Caco-2 (cell line): ENCODE results near the gene SLC11A2. TPM values are rescaled to one million over a fixed set of nuclear protein-coding genes. Genes with fewer than 3 reads are reported as not detected.
A peak's percentile ranks its signal among the peaks of the same experiment; 100 is the strongest.

Experiments used
- BruUV-seq: library from RNA; stranded (reverse); fragments of 400-500 nt; replicated peaks from 2 replicates; lab custom pipeline; 2021; lab: Mats Ljungman, UMichigan
- CTCF ChIA-PET: fragments of 300-600 bp; sonication (Branson Sonifier 250); formaldehyde crosslinking; loops from one replicate; lab custom pipeline; 2022; ENCODE audit warnings: antibody characterized with exemption; lab: Charles Lee
- POLR2A ChIA-PET: fragments of 300-600 bp; sonication (Branson Sonifier 250); formaldehyde crosslinking; loops from one replicate; lab custom pipeline; 2022; ENCODE audit warnings: antibody characterized with exemption; lab: Charles Lee
- DNase-seq, 2 experiments: peaks; one replicate each; pipeline versions ENCODE4 v3.0.0 to v3.0.0-alpha.2; 2020 to 2022
- H3K27me3 ChIP-seq: replicated peaks from 2 replicates; pipeline ENCODE4 v1.6.0; 2011; ENCODE audit warnings: low read length; ENCODE audit not compliant: control insufficient read depth, insufficient read depth
- H3K36me3 ChIP-seq: 2 replicates; pipeline ENCODE4 v1.5.1; 2011; ENCODE audit warnings: low read length; ENCODE audit not compliant: control insufficient read depth, insufficient read depth
- H3K4me1 ChIP-seq: fragments of 250-450 bp; sonication (Bioruptor Pico); 2 replicates; pipeline ENCODE4 v1.5.1; 2020; ENCODE audit warnings: mild to moderate bottlenecking
- H3K4me3 ChIP-seq: 2 replicates; pipeline ENCODE4 v1.5.1; 2011; ENCODE audit warnings: low read depth, mild to moderate bottlenecking, control low read depth, low read length
- H3K9me3 ChIP-seq: fragments of 250-450 bp; sonication (Bioruptor Pico); 2 replicates; pipeline ENCODE4 v1.5.1; 2020; ENCODE audit warnings: mild to moderate bottlenecking, moderate library complexity
- H3K27ac Mint-ChIP-seq: one replicate; pipeline ENCODE4 v1.8.0; 2022; ENCODE audit warnings: mixed read lengths; ENCODE audit not compliant: unreplicated experiment
- H3K27me3 Mint-ChIP-seq: one replicate; pipeline ENCODE4 v1.8.0; 2022; ENCODE audit warnings: mixed read lengths; ENCODE audit not compliant: insufficient read depth, unreplicated experiment
- H3K36me3 Mint-ChIP-seq: one replicate; pipeline ENCODE4 v1.8.0; 2022; ENCODE audit warnings: mild to moderate bottlenecking, mixed read lengths; ENCODE audit not compliant: insufficient read depth, unreplicated experiment
- H3K4me1 Mint-ChIP-seq: one replicate; pipeline ENCODE4 v1.8.0; 2022; ENCODE audit warnings: low read depth, mixed read lengths; ENCODE audit not compliant: unreplicated experiment
- H3K4me3 Mint-ChIP-seq: one replicate; pipeline ENCODE4 v1.8.0; 2022; ENCODE audit warnings: mild to moderate bottlenecking, moderate library complexity, mixed read lengths; ENCODE audit not compliant: unreplicated experiment
- H3K9me3 Mint-ChIP-seq: one replicate; pipeline ENCODE4 v1.8.0; 2022; ENCODE audit warnings: mixed read lengths; ENCODE audit not compliant: unreplicated experiment
- intact Hi-C: fragments of 100-400 bp; cut with micrococcal nuclease; formaldehyde crosslinking; loops from one replicate; pipeline ENCODE4 v1.10.0; 2022; ENCODE audit not compliant: unreplicated experiment
- total RNA-seq: library from RNA; stranded (reverse); gene quantifications from 2 replicates; pipeline ENCODE4 v1.2.3, GENCODE V29; 2022
- TF ChIP-seq, protein P1 (sequence below), 2 experiments: fragments of 200-600 bp in 1 of 2; IDR thresholded peaks; 1 replicate in 1 of 2; 2 replicates in 1 of 2; pipeline versions ENCODE4 v1.5.1 to v1.8.0; 2011 to 2022; ENCODE audit warnings: antibody characterized with exemption in 1 of 2, control low read depth in 1 of 2, inconsistent platforms in 1 of 2, low read depth in 1 of 2, low read length in 1 of 2, mild to moderate bottlenecking in 1 of 2, moderate library complexity in 1 of 2; ENCODE audit not compliant: insufficient read depth in 1 of 2, severe bottlenecking in 1 of 2, unreplicated experiment in 1 of 2

SLC11A2 gene
- total RNA-seq, 1 experiment from 2014 or later: 115 TPM

DNA sequence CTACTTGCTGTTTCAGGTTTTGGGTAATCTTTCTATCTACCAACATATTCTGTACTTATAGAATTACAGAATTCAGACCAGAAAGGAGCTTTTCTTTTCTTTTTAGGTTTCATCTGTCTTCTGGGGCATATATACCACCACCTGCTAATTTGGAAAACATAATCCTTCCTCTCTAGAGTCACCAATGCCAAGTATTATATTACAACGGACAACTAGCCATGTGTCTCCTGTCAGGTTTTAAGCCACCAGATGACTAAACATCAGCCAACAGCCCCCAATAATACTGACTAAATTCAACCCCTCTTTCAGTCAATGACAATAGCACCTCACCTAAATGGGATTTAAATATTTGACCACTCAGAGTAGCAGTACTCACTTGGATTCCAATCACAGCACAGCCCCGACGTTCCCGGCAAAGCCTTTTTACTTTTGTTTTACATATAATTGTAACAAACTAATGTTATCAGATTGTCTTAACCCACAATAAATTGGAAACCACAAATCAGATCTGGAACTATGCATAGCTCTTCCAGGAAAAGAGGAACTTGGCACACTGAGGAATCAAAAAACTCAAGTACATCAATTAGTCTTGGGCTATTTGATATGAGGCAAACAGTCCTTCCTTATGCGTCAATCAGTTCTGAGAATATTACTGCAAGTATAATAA lies 13.5 kb downstream of the SLC11A2 start:
- Histone ChIP-seq H3K9me3 (no peaks in the 10 kb centered on the region), H3K4me3 (no peak overlapping the region), H3K4me1 (no peaks in the 10 kb centered on the region), H3K27me3 (no peaks in the 10 kb centered on the region), H3K36me3 (no peaks in the 10 kb centered on the region)
- ChIA-PET POLR2A (no interaction called here), CTCF (no interaction called here)
- Mint-ChIP-seq H3K4me3 (no peak overlapping the region), H3K36me3 (peaks cover 15% of the 10 kb centered on the region), H3K9me3 (no peaks in the 10 kb centered on the region), H3K27ac (no peak overlapping the region), H3K27me3 (no peaks in the 10 kb centered on the region), H3K4me1 (peaks cover 11% of the 10 kb centered on the region)
- intact Hi-C loops: no loop called here
- TF ChIP-seq, protein P1, sequence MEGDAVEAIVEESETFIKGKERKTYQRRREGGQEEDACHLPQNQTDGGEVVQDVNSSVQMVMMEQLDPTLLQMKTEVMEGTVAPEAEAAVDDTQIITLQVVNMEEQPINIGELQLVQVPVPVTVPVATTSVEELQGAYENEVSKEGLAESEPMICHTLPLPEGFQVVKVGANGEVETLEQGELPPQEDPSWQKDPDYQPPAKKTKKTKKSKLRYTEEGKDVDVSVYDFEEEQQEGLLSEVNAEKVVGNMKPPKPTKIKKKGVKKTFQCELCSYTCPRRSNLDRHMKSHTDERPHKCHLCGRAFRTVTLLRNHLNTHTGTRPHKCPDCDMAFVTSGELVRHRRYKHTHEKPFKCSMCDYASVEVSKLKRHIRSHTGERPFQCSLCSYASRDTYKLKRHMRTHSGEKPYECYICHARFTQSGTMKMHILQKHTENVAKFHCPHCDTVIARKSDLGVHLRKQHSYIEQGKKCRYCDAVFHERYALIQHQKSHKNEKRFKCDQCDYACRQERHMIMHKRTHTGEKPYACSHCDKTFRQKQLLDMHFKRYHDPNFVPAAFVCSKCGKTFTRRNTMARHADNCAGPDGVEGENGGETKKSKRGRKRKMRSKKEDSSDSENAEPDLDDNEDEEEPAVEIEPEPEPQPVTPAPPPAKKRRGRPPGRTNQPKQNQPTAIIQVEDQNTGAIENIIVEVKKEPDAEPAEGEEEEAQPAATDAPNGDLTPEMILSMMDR (IDR thresholded peaks at IDR 0.05; ENCODE audit: insufficient read depth in 1 of 2, low read depth in 1 of 2, low read length in 1 of 2, severe bottlenecking in 1 of 2, unreplicated experiment in 1 of 2): no peak
- no TSS peak for BruUV-seq
- no peak for DNase-seq

DNA sequence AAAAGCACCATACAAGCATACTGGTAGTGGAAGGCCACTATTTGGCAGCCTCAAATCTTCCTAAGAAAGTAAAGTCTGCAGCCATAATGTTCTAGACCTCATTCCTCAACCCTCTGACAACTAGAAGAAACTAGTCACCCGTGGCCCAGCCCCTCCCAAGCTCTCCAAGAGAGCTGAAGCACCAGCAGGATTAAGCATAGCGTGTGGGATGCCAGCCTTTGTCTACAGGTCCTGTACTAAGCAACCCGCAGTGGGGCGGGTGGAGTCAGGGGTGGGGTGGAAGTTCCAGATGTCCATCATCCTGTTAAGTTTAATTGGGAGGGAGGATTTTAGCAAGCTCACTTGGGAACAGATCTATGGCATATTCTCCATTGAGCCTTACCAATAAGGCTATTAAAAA lies 14.2 kb downstream of the SLC11A2 start:
- no TSS peak for BruUV-seq
- intact Hi-C loops: no loop called here
- CTCF ChIA-PET: no interaction called here

DNA sequence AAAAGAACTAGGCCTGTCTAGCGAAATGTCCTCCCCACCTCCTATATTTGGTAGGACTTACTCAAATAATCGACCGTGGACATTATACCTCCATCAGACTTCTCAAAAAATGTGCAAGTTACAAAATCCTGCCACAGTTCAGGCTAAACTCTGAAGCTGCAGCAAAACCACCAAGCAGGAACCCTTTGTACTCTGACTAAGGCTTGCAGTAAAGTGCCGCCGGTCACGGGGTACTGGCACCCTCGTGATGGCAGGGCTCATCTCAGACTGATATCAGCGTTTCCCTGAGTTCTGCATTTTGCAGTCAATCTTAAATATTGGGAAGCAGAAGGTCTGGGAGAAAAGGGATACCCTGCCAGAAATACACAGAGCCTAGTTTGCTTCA lies 17.1 kb downstream of the SLC11A2 start:
- TF ChIP-seq, protein P1 (IDR thresholded peaks at IDR 0.05; ENCODE audit: insufficient read depth in 1 of 2, low read depth in 1 of 2, low read length in 1 of 2, severe bottlenecking in 1 of 2, unreplicated experiment in 1 of 2): no peak
- Histone ChIP-seq H3K9me3 (peaks cover 13% of the 10 kb centered on the region), H3K36me3 (peaks cover 4% of the 10 kb centered on the region; the same call in 1 of the 2 replicates), H3K4me3 (no peak overlapping the region), H3K4me1 (peaks cover 26% of the 10 kb centered on the region), H3K27me3 (no peaks in the 10 kb centered on the region)
- peaks cover 50% of the 10 kb centered on the region for H3K36me3 Mint-ChIP-seq
- H3K27me3 Mint-ChIP-seq: no peaks in the 10 kb centered on the region
- POLR2A ChIA-PET: no interaction called here
- no peak overlapping the region for H3K4me3 Mint-ChIP-seq
- H3K4me1 Mint-ChIP-seq: peaks cover 29% of the 10 kb centered on the region
- CTCF ChIA-PET: interaction anchor here (0.6 to 0.9 kb wide), 2 partner anchors 19 to 520 kb away, joined by 3 read pairs; no protein-coding TSS in a partner anchor
- intact Hi-C loops: no loop called here
- DNase-seq: no peak
- H3K9me3 Mint-ChIP-seq: no peaks in the 10 kb centered on the region
- no TSS peak for BruUV-seq
- H3K27ac Mint-ChIP-seq: peak overlapping the region; percentile 14

More for the DNA sequence above, 14.2 kb downstream of the SLC11A2 start:
- H3K9me3 Mint-ChIP-seq: no peaks in the 10 kb centered on the region
- TF ChIP-seq, protein P1 (IDR thresholded peaks at IDR 0.05; ENCODE audit: insufficient read depth in 1 of 2, low read depth in 1 of 2, low read length in 1 of 2, severe bottlenecking in 1 of 2, unreplicated experiment in 1 of 2): no peak
- no peaks in the 10 kb centered on the region for H3K27me3 ChIP-seq
- no peaks in the 10 kb centered on the region for H3K4me1 ChIP-seq
- 0 out of 2 replicates have a peak, but pooled peaks cover 1% of the 10 kb centered on the region for H3K36me3 ChIP-seq
- POLR2A ChIA-PET: no interaction called here
- H3K4me1 Mint-ChIP-seq: peaks cover 11% of the 10 kb centered on the region
- no peaks in the 10 kb centered on the region for H3K27me3 Mint-ChIP-seq
- no peak overlapping the region for H3K4me3 ChIP-seq
- H3K36me3 Mint-ChIP-seq: peaks cover 23% of the 10 kb centered on the region
- peaks cover 6% of the 10 kb centered on the region for H3K9me3 ChIP-seq
- no peak overlapping the region for H3K27ac Mint-ChIP-seq
- H3K4me3 Mint-ChIP-seq: no peak overlapping the region
- DNase-seq: no peak
